A549 (cell line): ENCODE measurements around the gene OR1J4. TPM values are rescaled to one million over a fixed set of nuclear protein-coding genes. Genes with fewer than 3 reads are reported as not detected.
A peak's percentile ranks its signal among the peaks of the same experiment; 100 is the strongest.

Experiments used
- ATAC-seq, 2 experiments: fragments of 200-7000 bp in 1 of 2; fragments of >200 bp in 1 of 2; cut with Nextera tagmentation in 1 of 2; cut with Tn5 transposase in 1 of 2; 3 replicates each; pipeline versions ENCODE4 v1.8.0 to v1.9.1; 2018 to 2020; ENCODE audit warnings: mild to moderate bottlenecking in 1 of 2, moderate library complexity in 1 of 2
- CTCF ChIA-PET: fragments of 300-600 bp; sonication (Branson Sonifier 250); formaldehyde crosslinking; extraction: SDS; loops from one replicate; lab custom pipeline; 2021; ENCODE audit warnings: antibody characterized with exemption, inconsistent platforms; lab: Yijun Ruan, JAX
- POLR2A ChIA-PET: fragments of 350-600 bp; formaldehyde crosslinking; extraction: SDS; loops from one replicate; lab custom pipeline; 2021; ENCODE audit warnings: antibody characterized with exemption, inconsistent platforms; lab: Yijun Ruan, JAX
- DNase-seq, 2 experiments: peaks; one replicate each; pipeline versions ENCODE4 v3.0.0 to v3.0.0-alpha.2; 2011 to 2016; ENCODE audit warnings: low read depth in 1 of 2, low spot score in 1 of 2
- FAIRE-seq: peaks from 2 replicates; lab custom pipeline; 2011; peaks lifted over from hg19 to GRCh38; lab: Jason Lieb, UNC
- H3K27ac ChIP-seq, 2 experiments: fragments of >200 bp; sonication (Bioruptor Twin); formaldehyde crosslinking; 3 replicates each; pipeline ENCODE4 v1.5.1; 2016 to 2017
- H3K4me1 ChIP-seq: fragments of >200 bp; sonication (Bioruptor Twin); formaldehyde crosslinking; 3 replicates; pipeline ENCODE4 v1.6.1; 2016
- H3K4me2 ChIP-seq: fragments of >200 bp; sonication (Bioruptor Twin); formaldehyde crosslinking; 3 replicates; pipeline ENCODE4 v1.6.1; 2016
- H3K4me3 ChIP-seq: fragments of >200 bp; sonication (Bioruptor Twin); formaldehyde crosslinking; 3 replicates; pipeline ENCODE4 v1.5.1; 2016
- H3K9me3 ChIP-seq: fragments of >200 bp; sonication (Bioruptor Twin); formaldehyde crosslinking; 3 replicates; pipeline ENCODE4 v1.6.1; 2016
- CBX8 ChIP-seq: fragments of 200-600 bp; sonication (generic); IDR thresholded peaks from 2 replicates; pipeline ENCODE4 v1.6.1; 2016
- CHD4 ChIP-seq: fragments of 200-600 bp; sonication (generic); IDR thresholded peaks from 2 replicates; pipeline ENCODE4 v1.6.1; 2016; ENCODE audit warnings: antibody characterized with exemption, mild to moderate bottlenecking, borderline replicate concordance
- CTCF ChIP-seq: fragments of >200 bp; sonication (Bioruptor Twin); formaldehyde crosslinking; IDR thresholded peaks from 3 replicates; pipeline ENCODE4 v1.5.1; 2016
- ELK1 ChIP-seq: fragments of 150-350 bp; IDR thresholded peaks from 2 replicates; pipeline ENCODE4 v1.6.1; 2014; ENCODE audit warnings: low read depth, mild to moderate bottlenecking, low read length
- EP300 ChIP-seq, 2 experiments: fragments of >200 bp; sonication (Bioruptor Twin); formaldehyde crosslinking; IDR thresholded peaks; 2 replicates in 1 of 2; 3 replicates in 1 of 2; pipeline ENCODE4 v1.6.1; 2016 to 2017
- ESRRA ChIP-seq: fragments of 150-350 bp; IDR thresholded peaks from 2 replicates; pipeline ENCODE4 v1.6.1; 2014; ENCODE audit warnings: mild to moderate bottlenecking, low read length, borderline replicate concordance
- FOSL2 ChIP-seq, 2 experiments: fragments of 450-650 bp in 1 of 2; fragments of >200 bp in 1 of 2; sonication (Bioruptor Twin) in 1 of 2; formaldehyde crosslinking; IDR thresholded peaks; 2 replicates each; pipeline versions ENCODE4 v1.5.0 to v1.6.1; 2016 to 2020; ENCODE audit warnings: mild to moderate bottlenecking in 1 of 2, moderate library complexity in 1 of 2
- HDAC2 ChIP-seq: fragments of 200-600 bp; sonication (generic); IDR thresholded peaks from 2 replicates; pipeline ENCODE4 v1.6.1; 2016
- HMGXB4 ChIP-seq: fragments of 250-450 bp; sonication (Bioruptor Pico); IDR thresholded peaks from 2 replicates; pipeline ENCODE4 v1.5.0; 2021; ENCODE audit warnings: mild to moderate bottlenecking, moderate library complexity, borderline replicate concordance
- HOXA7 ChIP-seq: fragments of 250-450 bp; sonication (Bioruptor Pico); IDR thresholded peaks from 2 replicates; pipeline ENCODE4 v1.5.0; 2020; ENCODE audit warnings: mild to moderate bottlenecking, moderate library complexity
- JUN ChIP-seq, 2 experiments: fragments of >200 bp; sonication (Bioruptor Twin); formaldehyde crosslinking; IDR thresholded peaks; 2 replicates in 1 of 2; 3 replicates in 1 of 2; pipeline ENCODE4 v1.6.1; 2016 to 2017
- JUNB ChIP-seq: fragments of >200 bp; sonication (Bioruptor Twin); formaldehyde crosslinking; IDR thresholded peaks from 2 replicates; pipeline ENCODE4 v1.6.1; 2016
- KDM1A ChIP-seq: fragments of 200-600 bp; sonication (generic); IDR thresholded peaks from 2 replicates; pipeline ENCODE4 v1.6.1; 2016; ENCODE audit warnings: low read depth, mild to moderate bottlenecking
- KDM5A ChIP-seq: fragments of 200-600 bp; sonication (generic); IDR thresholded peaks from 2 replicates; pipeline ENCODE4 v1.6.1; 2016; ENCODE audit warnings: antibody characterized with exemption, mild to moderate bottlenecking
- MAFK ChIP-seq: fragments of 450-650 bp; IDR thresholded peaks from 2 replicates; pipeline ENCODE4 v1.6.1; 2014; ENCODE audit not compliant: partially characterized antibody
- NR3C1 ChIP-seq: fragments of >200 bp; sonication (Bioruptor Twin); formaldehyde crosslinking; IDR thresholded peaks from 3 replicates; pipeline ENCODE4 v1.6.1; 2017
- PBX3 ChIP-seq: IDR thresholded peaks from 2 replicates; pipeline ENCODE4 v1.6.1; 2012
- PHF8 ChIP-seq: fragments of 200-600 bp; sonication (generic); IDR thresholded peaks from 2 replicates; pipeline ENCODE4 v1.6.1; 2016; ENCODE audit warnings: low read depth, mild to moderate bottlenecking, antibody characterized with exemption, moderate library complexity, borderline replicate concordance
- POLR2A ChIP-seq: IDR thresholded peaks from 2 replicates; pipeline ENCODE4 v1.6.1; 2012; ENCODE audit warnings: mild to moderate bottlenecking, low read length
- RAD21 ChIP-seq, 2 experiments: fragments of >200 bp in 1 of 2; sonication (Bioruptor Twin) in 1 of 2; formaldehyde crosslinking in 1 of 2; IDR thresholded peaks in 1 of 2; conservative IDR thresholded peaks in 1 of 2; 2 replicates in 1 of 2; 3 replicates in 1 of 2; pipeline ENCODE4 v1.6.1; 2012 to 2018; ENCODE audit warnings: inconsistent platforms in 1 of 2
- RARB ChIP-seq: fragments of 250-450 bp; sonication (Bioruptor Pico); IDR thresholded peaks from 2 replicates; pipeline ENCODE4 v1.8.0; 2021; ENCODE audit warnings: mild to moderate bottlenecking, moderate library complexity
- RNF2 ChIP-seq: fragments of 200-600 bp; sonication (generic); IDR thresholded peaks from 2 replicates; pipeline ENCODE4 v1.6.1; 2016; ENCODE audit warnings: low read depth, mild to moderate bottlenecking, antibody characterized with exemption, moderate library complexity, borderline replicate concordance
- TP53 ChIP-seq: fragments of 250-450 bp; sonication (Bioruptor Pico); IDR thresholded peaks from 2 replicates; pipeline ENCODE4 v1.5.0; 2021; ENCODE audit warnings: mild to moderate bottlenecking, moderate library complexity
- USF2 ChIP-seq: fragments of 450-650 bp; IDR thresholded peaks from 2 replicates; pipeline ENCODE4 v1.6.1; 2014; ENCODE audit warnings: antibody characterized with exemption
- ZFP36 ChIP-seq: fragments of 450-650 bp; IDR thresholded peaks from 2 replicates; pipeline ENCODE4 v1.6.1; 2014; ENCODE audit warnings: borderline replicate concordance; ENCODE audit not compliant: partially characterized antibody
- WGBS: methylation state at CpG from one replicate; pipeline ENCODE4 v1.1.6; 2017; ENCODE audit errors: missing lambda C conversion rate; 5-methylcytosine and 5-hydroxymethylcytosine counted together
- polyA plus RNA-seq, 4 experiments: library from polyadenylated mRNA; depleted of rRNA in 3 of 4; stranded (reverse); fragments of >200 nt; fragmentation: RNase III in 1 of 4; extraction: RNeasy Plus Mini Kit Qiagen cat#74134 plus additional on column Dnase treatment in 1 of 4; gene quantifications; 2 replicates in 3 of 4; 3 replicates in 1 of 4; pipeline ENCODE4 v1.2.3, GENCODE V29; 2011 to 2017
- TF ChIP-seq, protein P1 (sequence below): fragments of >200 bp; sonication (Bioruptor Twin); formaldehyde crosslinking; IDR thresholded peaks from 2 replicates; pipeline ENCODE4 v1.6.1; 2016

The OR1J4 gene
- polyA plus RNA-seq, 2 of the 4 experiments (the other 2 are of a cell fraction) = 0.23 TPM; not detected in 1

- DNase-seq (no peak), ATAC-seq (no peak), FAIRE-seq (no peak)
- H3K27ac ChIP-seq = no peak overlapping the region
- POLR2A ChIA-PET = no interaction called here
- H3K9me3 ChIP-seq = no peaks in the 10 kb centered on the region
- no peak overlapping the region for H3K4me2 ChIP-seq
- H3K4me1 ChIP-seq = no peaks in the 10 kb centered on the region
- TF ChIP-seq ZFP36 (no peak), KDM5A (no peak), PHF8 (no peak), ELK1 (no peak), POLR2A (no peak), MAFK (no peak), KDM1A (no peak), USF2 (no peak), HMGXB4 (CRISPR knock-in tag) (no peak), NR3C1 (no peak), TP53 (CRISPR knock-in tag) (no peak), ESRRA (no peak), RAD21 (conservative IDR thresholded peaks at IDR 0.05 in 1 of 2, IDR thresholded peaks at IDR 0.05 in 1 of 2) (no peak), HOXA7 (CRISPR knock-in tag) (no peak), JUNB (no peak), JUN (IDR thresholded peaks at IDR 0.05) (no peak), HDAC2 (no peak), FOSL2 (IDR thresholded peaks at IDR 0.05) (no peak), FOSL2 (CRISPR knock-in tag; IDR thresholded peaks at IDR 0.05) (no peak), RARB (no peak)
- TF ChIP-seq, all 56 proteins: peak for 0
- CTCF ChIA-PET = interaction anchor here (1.2 kb wide), 1 partner anchor 11 kb away, joined by 3 read pairs; no protein-coding TSS in a partner anchor
- H3K4me3 ChIP-seq = no peak overlapping the region
- WGBS = 95% methylated on average over 5 of the region's 5 CpGs
Observed at GRCh38 chr9:122479062-122479461, 39.9 kb upstream of the OR1J4 start.

- DNase-seq (peak; percentile 13 to 27), FAIRE-seq (no peak)
- no peak overlapping the region for H3K4me3 ChIP-seq
- CTCF ChIA-PET = interaction anchor here (0.5 to 2.4 kb wide), 8 partner anchors 9 to 376 kb away, joined by 3 to 9 read pairs (median 3); no protein-coding TSS in a partner anchor
- H3K27ac ChIP-seq = no peak overlapping the region
- TF ChIP-seq TP53 (CRISPR knock-in tag) (no peak), PBX3 (no peak), MAFK (no peak), RAD21 (conservative IDR thresholded peaks at IDR 0.05 in 1 of 2, IDR thresholded peaks at IDR 0.05 in 1 of 2) (peak; percentile 33 to 56; a peak in 2 of 5 replicates), EP300 (IDR thresholded peaks at IDR 0.05) (no peak), CHD4 (no peak), CTCF (0 out of 3 replicates have a peak, but pooled peaks have one; percentile 25), RNF2 (no peak), USF2 (no peak), CBX8 (no peak)
- TF ChIP-seq, protein P1, sequence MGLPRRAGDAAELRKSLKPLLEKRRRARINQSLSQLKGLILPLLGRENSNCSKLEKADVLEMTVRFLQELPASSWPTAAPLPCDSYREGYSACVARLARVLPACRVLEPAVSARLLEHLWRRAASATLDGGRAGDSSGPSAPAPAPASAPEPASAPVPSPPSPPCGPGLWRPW = no peak
- TF ChIP-seq, all 56 proteins: peak for 2
- POLR2A ChIA-PET = no interaction called here
- no peak overlapping the region for H3K4me2 ChIP-seq
- H3K4me1 ChIP-seq = no peaks in the 10 kb centered on the region
- ATAC-seq = peak; percentile 24 to 54; a peak in 4 of 6 replicates
- WGBS = 54% methylated on average over 2 of the region's 2 CpGs
- H3K9me3 ChIP-seq = peaks cover 3% of the 10 kb centered on the region; the same call in 1 of the 3 replicates
Observed at GRCh38 chr9:122498883-122499288, 20.1 kb upstream of the OR1J4 start.
